ENCODE measurements around the gene CLCN6. TPM values are rescaled to one million over a fixed set of nuclear protein-coding genes. Genes with fewer than 3 reads are reported as not detected.

CLCN6 gene
- total and polyA plus RNA-seq, 2 of the 13 experiments (the other 11 are each of a cell fraction or from before 2014, with no cell fraction given) = 14.9 to 19.3 TPM

DNA sequence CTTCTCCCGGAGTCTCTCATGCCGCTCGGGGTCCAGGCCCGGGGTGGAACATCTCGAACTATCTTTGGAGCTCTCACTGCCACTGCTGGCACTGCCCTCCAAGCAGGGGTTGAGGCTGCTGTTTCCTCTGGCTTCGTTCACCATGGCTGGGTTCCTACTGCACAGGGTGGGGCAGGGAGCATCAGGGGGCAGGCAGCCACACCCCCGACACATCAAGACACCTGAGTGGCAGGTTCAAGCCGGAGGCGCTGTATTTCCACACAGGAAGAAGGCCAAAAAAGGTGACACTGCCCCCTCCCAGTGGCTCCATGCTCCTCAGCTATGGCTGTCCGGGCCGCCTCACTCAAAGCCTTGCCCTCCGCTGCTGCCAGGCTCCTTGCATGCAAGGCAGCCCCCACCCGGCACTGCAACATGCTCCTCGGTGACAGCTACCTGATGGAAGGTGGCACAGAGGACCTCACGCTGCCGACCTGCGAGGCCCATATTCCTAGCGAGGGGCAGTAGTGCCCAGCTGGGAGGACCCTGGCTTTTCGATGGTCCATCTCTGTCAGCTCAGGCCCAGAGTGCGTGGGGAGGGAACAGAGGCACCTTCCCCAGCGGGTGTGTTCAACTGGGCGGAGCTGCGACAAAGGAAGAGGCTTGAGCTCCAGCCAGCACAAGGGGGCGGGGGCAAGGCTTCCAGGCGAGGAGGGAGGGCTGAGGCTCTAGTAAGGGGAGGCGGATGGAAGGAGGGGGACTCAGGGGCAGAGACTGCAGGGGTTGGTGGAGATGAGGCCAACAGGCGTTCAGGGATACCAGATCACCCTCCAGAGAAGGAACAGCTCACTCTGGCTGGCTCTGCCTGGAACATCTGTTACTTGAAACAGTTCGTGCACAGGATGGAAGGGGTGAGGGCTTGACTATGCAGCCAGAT is 2.8 kb upstream of the CLCN6 start (continued):
- TF ChIP-seq, protein P1, sequence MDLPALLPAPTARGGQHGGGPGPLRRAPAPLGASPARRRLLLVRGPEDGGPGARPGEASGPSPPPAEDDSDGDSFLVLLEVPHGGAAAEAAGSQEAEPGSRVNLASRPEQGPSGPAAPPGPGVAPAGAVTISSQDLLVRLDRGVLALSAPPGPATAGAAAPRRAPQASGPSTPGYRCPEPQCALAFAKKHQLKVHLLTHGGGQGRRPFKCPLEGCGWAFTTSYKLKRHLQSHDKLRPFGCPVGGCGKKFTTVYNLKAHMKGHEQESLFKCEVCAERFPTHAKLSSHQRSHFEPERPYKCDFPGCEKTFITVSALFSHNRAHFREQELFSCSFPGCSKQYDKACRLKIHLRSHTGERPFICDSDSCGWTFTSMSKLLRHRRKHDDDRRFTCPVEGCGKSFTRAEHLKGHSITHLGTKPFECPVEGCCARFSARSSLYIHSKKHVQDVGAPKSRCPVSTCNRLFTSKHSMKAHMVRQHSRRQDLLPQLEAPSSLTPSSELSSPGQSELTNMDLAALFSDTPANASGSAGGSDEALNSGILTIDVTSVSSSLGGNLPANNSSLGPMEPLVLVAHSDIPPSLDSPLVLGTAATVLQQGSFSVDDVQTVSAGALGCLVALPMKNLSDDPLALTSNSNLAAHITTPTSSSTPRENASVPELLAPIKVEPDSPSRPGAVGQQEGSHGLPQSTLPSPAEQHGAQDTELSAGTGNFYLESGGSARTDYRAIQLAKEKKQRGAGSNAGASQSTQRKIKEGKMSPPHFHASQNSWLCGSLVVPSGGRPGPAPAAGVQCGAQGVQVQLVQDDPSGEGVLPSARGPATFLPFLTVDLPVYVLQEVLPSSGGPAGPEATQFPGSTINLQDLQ (CRISPR knock-in tag; IDR thresholded peaks at IDR 0.05) = no peak
- TF ChIP-seq, protein P2, sequence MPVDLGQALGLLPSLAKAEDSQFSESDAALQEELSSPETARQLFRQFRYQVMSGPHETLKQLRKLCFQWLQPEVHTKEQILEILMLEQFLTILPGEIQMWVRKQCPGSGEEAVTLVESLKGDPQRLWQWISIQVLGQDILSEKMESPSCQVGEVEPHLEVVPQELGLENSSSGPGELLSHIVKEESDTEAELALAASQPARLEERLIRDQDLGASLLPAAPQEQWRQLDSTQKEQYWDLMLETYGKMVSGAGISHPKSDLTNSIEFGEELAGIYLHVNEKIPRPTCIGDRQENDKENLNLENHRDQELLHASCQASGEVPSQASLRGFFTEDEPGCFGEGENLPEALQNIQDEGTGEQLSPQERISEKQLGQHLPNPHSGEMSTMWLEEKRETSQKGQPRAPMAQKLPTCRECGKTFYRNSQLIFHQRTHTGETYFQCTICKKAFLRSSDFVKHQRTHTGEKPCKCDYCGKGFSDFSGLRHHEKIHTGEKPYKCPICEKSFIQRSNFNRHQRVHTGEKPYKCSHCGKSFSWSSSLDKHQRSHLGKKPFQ (CRISPR knock-in tag; IDR thresholded peaks at IDR 0.05; ENCODE audit: insufficient replicate concordance) = no peak
- TF ChIP-seq HNF4G (IDR thresholded peaks at IDR 0.05; ENCODE audit: borderline replicate concordance, low read depth, low read length) = no peak
- TF ChIP-seq HNF4G (CRISPR knock-in tag; IDR thresholded peaks at IDR 0.05; ENCODE audit: borderline replicate concordance, low read depth) = 0 out of 2 replicates have a peak, but pooled peaks have one; percentile 37
- TF ChIP-seq XBP1 (CRISPR knock-in tag; IDR thresholded peaks at IDR 0.05) = no peak
- TF ChIP-seq EP300 (IDR thresholded peaks at IDR 0.05; ENCODE audit: low read depth in 2 of 2, low read length in 2 of 2) = no peak
- no peak for TF ChIP-seq EP300 (CRISPR knock-in tag; IDR thresholded peaks at IDR 0.05; ENCODE audit: borderline replicate concordance)
- TF ChIP-seq PHF8 (CRISPR knock-in tag; IDR thresholded peaks at IDR 0.05) = peak; percentile 27; the same call in 1 of the 2 replicates
- no peak for TF ChIP-seq MAFG (CRISPR knock-in tag; IDR thresholded peaks at IDR 0.05)
- TF ChIP-seq POGZ (CRISPR knock-in tag; IDR thresholded peaks at IDR 0.05) = no peak
- TF ChIP-seq, protein P3, sequence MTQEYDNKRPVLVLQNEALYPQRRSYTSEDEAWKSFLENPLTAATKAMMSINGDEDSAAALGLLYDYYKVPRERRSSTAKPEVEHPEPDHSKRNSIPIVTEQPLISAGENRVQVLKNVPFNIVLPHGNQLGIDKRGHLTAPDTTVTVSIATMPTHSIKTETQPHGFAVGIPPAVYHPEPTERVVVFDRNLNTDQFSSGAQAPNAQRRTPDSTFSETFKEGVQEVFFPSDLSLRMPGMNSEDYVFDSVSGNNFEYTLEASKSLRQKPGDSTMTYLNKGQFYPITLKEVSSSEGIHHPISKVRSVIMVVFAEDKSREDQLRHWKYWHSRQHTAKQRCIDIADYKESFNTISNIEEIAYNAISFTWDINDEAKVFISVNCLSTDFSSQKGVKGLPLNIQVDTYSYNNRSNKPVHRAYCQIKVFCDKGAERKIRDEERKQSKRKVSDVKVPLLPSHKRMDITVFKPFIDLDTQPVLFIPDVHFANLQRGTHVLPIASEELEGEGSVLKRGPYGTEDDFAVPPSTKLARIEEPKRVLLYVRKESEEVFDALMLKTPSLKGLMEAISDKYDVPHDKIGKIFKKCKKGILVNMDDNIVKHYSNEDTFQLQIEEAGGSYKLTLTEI (CRISPR knock-in tag; conservative IDR thresholded peaks at IDR 0.05) = no peak
- no peak for TF ChIP-seq ZNF333 (CRISPR knock-in tag; IDR thresholded peaks at IDR 0.05; ENCODE audit: borderline replicate concordance)
- TF ChIP-seq, protein P4, sequence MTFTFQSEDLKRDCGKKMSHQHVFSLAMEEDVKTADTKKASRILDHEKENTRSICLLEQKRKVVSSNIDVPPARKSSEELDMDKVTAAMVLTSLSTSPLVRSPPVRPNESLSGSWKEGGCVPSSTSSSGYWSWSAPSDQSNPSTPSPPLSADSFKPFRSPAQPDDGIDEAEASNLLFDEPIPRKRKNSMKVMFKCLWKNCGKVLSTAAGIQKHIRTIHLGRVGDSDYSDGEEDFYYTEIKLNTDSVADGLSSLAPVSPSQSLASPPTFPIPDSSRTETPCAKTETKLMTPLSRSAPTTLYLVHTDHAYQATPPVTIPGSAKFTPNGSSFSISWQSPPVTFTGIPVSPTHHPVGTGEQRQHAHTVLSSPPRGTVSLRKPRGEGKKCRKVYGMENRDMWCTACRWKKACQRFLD (CRISPR knock-in tag; IDR thresholded peaks at IDR 0.05; ENCODE audit: borderline replicate concordance) = no peak
- TF ChIP-seq, protein P5, sequence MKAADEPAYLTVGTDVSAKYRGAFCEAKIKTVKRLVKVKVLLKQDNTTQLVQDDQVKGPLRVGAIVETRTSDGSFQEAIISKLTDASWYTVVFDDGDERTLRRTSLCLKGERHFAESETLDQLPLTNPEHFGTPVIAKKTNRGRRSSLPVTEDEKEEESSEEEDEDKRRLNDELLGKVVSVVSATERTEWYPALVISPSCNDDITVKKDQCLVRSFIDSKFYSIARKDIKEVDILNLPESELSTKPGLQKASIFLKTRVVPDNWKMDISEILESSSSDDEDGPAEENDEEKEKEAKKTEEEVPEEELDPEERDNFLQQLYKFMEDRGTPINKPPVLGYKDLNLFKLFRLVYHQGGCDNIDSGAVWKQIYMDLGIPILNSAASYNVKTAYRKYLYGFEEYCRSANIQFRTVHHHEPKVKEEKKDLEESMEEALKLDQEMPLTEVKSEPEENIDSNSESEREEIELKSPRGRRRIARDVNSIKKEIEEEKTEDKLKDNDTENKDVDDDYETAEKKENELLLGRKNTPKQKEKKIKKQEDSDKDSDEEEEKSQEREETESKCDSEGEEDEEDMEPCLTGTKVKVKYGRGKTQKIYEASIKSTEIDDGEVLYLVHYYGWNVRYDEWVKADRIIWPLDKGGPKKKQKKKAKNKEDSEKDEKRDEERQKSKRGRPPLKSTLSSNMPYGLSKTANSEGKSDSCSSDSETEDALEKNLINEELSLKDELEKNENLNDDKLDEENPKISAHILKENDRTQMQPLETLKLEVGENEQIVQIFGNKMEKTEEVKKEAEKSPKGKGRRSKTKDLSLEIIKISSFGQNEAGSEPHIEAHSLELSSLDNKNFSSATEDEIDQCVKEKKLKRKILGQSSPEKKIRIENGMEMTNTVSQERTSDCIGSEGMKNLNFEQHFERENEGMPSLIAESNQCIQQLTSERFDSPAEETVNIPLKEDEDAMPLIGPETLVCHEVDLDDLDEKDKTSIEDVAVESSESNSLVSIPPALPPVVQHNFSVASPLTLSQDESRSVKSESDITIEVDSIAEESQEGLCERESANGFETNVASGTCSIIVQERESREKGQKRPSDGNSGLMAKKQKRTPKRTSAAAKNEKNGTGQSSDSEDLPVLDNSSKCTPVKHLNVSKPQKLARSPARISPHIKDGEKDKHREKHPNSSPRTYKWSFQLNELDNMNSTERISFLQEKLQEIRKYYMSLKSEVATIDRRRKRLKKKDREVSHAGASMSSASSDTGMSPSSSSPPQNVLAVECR (CRISPR knock-in tag; IDR thresholded peaks at IDR 0.05; ENCODE audit: borderline replicate concordance) = peak; percentile 66
- TF ChIP-seq NFYC (CRISPR knock-in tag; IDR thresholded peaks at IDR 0.05) = no peak

All from HepG2 (cell line).